Measurements from ENCODE around the gene TSPOAP1. TPM values are rescaled to one million over a fixed set of nuclear protein-coding genes. Genes with fewer than 3 reads are reported as not detected.

TSPOAP1 gene
- total RNA-seq, 1 donor from 2014 or later = 1.3 TPM

DNA sequence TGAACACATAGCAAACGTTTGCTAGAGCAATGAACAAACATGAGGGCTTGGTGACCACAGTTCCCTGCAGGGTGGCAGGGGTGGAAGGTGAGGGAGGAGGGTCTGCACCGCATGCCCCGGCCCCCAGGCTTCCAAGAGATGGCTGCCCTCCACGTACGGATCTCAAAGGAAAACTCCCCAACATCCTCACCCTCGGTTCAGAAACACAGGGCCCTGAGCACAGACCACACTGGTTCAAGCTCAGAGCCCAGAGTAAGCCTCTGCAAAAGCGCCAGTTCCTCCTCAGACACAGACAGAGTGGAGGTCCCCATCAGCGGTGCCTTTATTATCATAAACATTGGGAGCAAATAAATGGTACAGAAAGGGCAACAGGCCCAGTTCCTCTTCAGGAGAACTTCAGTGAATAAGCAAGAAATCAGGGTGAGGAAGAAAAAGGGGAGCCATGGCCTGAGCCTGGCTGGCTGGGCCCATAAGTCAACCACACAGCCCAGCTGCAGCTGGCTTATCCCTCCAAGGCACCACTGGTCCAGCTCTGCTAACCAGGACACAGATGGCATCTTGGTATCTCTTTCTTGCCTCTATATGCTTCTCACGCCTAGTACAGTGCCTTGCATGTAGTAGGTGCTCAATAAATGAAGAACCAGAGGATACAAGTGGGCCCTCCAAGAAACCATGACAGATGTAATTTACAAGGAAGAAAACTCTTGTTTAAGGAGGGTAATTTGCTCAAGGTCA lies 58.9 kb downstream of the TSPOAP1 start:
- Mint-ChIP-seq H3K4me3 (ENCODE audit: unreplicated experiment) (no peak overlapping the region), H3K4me1 (ENCODE audit: unreplicated experiment) (no peaks in the 10 kb centered on the region), H3K27ac (ENCODE audit: unreplicated experiment) (no peak overlapping the region), H3K36me3 (ENCODE audit: low read depth, unreplicated experiment) (no peaks in the 10 kb centered on the region), H3K27me3 (ENCODE audit: unreplicated experiment) (peaks cover 11% of the 10 kb centered on the region), H3K9me3 (ENCODE audit: unreplicated experiment) (no peaks in the 10 kb centered on the region)
- TF ChIP-seq, protein P1, sequence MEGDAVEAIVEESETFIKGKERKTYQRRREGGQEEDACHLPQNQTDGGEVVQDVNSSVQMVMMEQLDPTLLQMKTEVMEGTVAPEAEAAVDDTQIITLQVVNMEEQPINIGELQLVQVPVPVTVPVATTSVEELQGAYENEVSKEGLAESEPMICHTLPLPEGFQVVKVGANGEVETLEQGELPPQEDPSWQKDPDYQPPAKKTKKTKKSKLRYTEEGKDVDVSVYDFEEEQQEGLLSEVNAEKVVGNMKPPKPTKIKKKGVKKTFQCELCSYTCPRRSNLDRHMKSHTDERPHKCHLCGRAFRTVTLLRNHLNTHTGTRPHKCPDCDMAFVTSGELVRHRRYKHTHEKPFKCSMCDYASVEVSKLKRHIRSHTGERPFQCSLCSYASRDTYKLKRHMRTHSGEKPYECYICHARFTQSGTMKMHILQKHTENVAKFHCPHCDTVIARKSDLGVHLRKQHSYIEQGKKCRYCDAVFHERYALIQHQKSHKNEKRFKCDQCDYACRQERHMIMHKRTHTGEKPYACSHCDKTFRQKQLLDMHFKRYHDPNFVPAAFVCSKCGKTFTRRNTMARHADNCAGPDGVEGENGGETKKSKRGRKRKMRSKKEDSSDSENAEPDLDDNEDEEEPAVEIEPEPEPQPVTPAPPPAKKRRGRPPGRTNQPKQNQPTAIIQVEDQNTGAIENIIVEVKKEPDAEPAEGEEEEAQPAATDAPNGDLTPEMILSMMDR (IDR thresholded peaks at IDR 0.05; ENCODE audit: unreplicated experiment) = no peak
- DNase-seq (ENCODE audit: low spot score) = no peak

DNA sequence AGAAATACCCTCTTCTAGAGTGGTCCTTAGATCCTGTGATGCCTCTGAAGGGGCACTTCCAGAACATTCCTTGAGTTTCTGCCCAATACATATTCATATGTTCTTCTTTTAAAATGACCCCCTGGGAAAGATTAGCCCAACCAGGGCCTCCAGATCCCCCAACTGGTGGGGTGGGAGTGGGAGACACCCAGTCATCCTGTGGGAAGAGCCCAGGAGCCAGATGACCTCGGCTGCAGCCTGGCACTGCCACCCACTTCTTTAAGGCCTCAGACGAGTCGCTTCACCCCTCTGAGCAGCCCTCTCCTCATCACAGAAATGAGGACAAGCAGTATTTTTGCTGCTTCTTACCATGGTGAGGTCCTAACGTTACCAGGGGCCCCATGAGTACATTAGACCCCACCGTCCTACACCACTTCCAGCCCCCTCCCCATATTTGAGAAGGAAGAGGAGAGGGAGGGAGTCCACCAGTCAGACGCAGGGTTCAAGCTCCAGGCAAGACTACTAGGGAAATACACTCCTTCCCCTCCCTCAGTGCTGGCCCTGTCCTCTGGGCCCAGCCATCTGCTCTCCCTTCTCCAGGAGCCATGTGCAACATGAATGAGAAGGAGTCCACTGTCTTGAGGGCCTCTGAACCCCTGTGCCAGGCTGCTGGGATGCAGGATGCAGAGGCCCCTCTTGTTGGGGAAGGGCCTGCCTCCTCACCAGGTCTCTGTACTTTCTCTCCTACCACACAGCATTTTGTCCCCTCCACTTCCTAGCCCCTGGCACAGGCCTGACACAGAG lies 59.6 kb downstream of the TSPOAP1 start:
- Mint-ChIP-seq H3K4me1 (ENCODE audit: unreplicated experiment) (no peaks in the 10 kb centered on the region), H3K4me3 (ENCODE audit: unreplicated experiment) (no peak overlapping the region), H3K9me3 (ENCODE audit: unreplicated experiment) (no peaks in the 10 kb centered on the region), H3K27ac (ENCODE audit: unreplicated experiment) (no peak overlapping the region), H3K27me3 (ENCODE audit: unreplicated experiment) (peaks cover 8% of the 10 kb centered on the region), H3K36me3 (ENCODE audit: low read depth, unreplicated experiment) (no peaks in the 10 kb centered on the region)
- TF ChIP-seq, protein P1 (IDR thresholded peaks at IDR 0.05; ENCODE audit: unreplicated experiment) = no peak
- DNase-seq (ENCODE audit: low spot score) = no peak

DNA sequence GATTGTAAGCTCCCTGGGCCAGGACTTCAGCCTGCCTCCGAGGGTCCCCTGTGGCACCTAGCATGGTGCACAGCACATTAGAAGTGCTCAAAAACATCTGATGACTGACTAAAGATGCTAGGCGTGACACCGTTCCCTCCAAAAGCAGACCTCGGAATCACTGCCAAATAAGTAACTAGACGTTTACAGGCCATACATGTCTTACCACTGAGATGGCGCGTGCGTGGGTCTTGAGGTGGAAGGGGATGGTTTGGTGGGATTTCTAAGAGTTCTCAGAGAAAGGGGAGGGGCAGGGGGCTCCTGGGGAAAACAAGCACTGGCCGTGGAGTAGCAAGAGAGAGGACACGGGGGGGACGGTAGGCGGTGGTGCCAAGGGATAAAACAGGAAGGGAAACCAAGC lies 60.3 kb downstream of the TSPOAP1 start:
- no peak for DNase-seq (ENCODE audit: low spot score)

DNA sequence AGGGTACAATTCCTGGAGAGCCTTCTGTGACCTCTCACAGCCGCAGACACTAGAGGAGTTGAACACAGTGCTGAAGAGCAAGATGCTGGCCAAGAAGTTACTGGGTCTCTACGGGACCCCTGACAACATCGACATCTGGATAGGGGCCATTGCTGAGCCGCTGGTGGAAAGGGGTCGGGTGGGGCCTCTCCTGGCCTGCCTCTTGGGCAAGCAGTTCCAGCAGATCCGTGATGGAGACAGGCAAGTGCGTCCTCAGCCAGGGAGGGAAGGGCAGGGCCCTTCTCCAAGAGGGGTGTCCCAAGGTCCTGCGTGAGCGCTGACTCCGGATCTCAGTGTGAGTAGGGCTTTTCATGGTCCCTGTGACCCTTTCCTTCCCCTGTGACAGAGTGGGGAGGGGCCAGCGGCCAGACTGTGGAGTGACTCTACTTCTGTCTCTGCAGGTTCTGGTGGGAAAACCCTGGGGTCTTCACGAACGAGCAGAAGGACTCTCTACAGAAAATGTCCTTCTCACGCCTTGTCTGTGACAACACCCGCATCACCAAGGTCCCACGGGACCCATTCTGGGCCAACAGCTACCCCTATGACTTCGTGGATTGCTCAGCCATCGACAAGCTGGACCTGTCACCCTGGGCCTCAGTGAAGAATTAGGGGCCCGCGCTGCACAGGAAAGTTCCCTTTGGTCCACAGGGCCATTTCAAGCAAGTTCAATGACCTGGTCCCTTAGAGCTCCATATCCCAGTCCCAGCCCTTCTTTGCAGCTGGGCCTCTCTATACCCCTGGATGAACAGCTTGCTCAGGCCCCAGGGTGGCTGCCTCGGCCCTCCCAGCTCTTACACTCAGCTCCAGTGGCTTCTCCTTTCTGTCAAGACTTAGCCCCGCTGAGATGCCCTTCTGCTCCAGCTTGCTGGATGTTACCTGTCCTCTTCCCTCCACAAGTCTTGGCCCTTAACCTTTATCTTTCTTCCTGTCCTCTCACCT lies 61.0 kb downstream of the TSPOAP1 start:
- no peak overlapping the region for H3K27ac Mint-ChIP-seq (ENCODE audit: unreplicated experiment)
- no peak for DNase-seq (ENCODE audit: low spot score)
- TF ChIP-seq, protein P1 (IDR thresholded peaks at IDR 0.05; ENCODE audit: unreplicated experiment) = no peak
- no peak overlapping the region for H3K4me3 Mint-ChIP-seq (ENCODE audit: unreplicated experiment)
- no peaks in the 10 kb centered on the region for H3K9me3 Mint-ChIP-seq (ENCODE audit: unreplicated experiment)
- H3K27me3 Mint-ChIP-seq (ENCODE audit: unreplicated experiment) = peaks cover 11% of the 10 kb centered on the region
- H3K36me3 Mint-ChIP-seq (ENCODE audit: low read depth, unreplicated experiment) = no peaks in the 10 kb centered on the region
- H3K4me1 Mint-ChIP-seq (ENCODE audit: unreplicated experiment) = peaks cover 5% of the 10 kb centered on the region

More for the DNA sequence above, 60.3 kb downstream of the TSPOAP1 start:
- H3K9me3 Mint-ChIP-seq (ENCODE audit: unreplicated experiment) = no peaks in the 10 kb centered on the region
- peaks cover 9% of the 10 kb centered on the region for H3K27me3 Mint-ChIP-seq (ENCODE audit: unreplicated experiment)
- peaks cover 3% of the 10 kb centered on the region for H3K4me1 Mint-ChIP-seq (ENCODE audit: unreplicated experiment)
- TF ChIP-seq, protein P1 (IDR thresholded peaks at IDR 0.05; ENCODE audit: unreplicated experiment) = no peak
- no peak overlapping the region for H3K4me3 Mint-ChIP-seq (ENCODE audit: unreplicated experiment)
- H3K27ac Mint-ChIP-seq (ENCODE audit: unreplicated experiment) = no peak overlapping the region
- H3K36me3 Mint-ChIP-seq (ENCODE audit: low read depth, unreplicated experiment) = no peaks in the 10 kb centered on the region
